Endothelial cell of umbilical vein (primary cell): ENCODE results near the gene MBNL2. TPM values are rescaled to one million over a fixed set of nuclear protein-coding genes. Genes with fewer than 3 reads are reported as not detected.

Experiments used
- BruUV-seq: library from RNA; stranded (reverse); fragments of 400-500 nt; replicated peaks from 2 replicates; lab custom pipeline; 2021; lab: Mats Ljungman, UMichigan
- CTCF ChIA-PET: fragments of 300-600, 350-600 bp; sonication (Branson Sonifier 250); formaldehyde crosslinking; loops from one replicate; lab custom pipeline; 2021; ENCODE audit warnings: antibody characterized with exemption, inconsistent platforms; lab: Charles Lee
- POLR2A ChIA-PET: fragments of 300-600, 350-600 bp; sonication (Branson Sonifier 250); formaldehyde crosslinking; loops from one replicate; lab custom pipeline; 2021; ENCODE audit warnings: antibody characterized with exemption, inconsistent platforms; lab: Charles Lee
- DNase-seq: peaks from one replicate; pipeline ENCODE4 v3.0.0-alpha.2; 2011; ENCODE audit warnings: low read depth, low spot score
- FAIRE-seq: peaks from 2 replicates; lab custom pipeline; 2011; peaks lifted over from hg19 to GRCh38; lab: Jason Lieb, UNC
- H2AFZ ChIP-seq: 2 replicates; pipeline ENCODE4 v1.6.0; 2012; ENCODE audit warnings: low read depth, low read length, control low read depth, inconsistent platforms
- H3K27ac ChIP-seq: 2 replicates; pipeline ENCODE4 v1.5.1; 2011; ENCODE audit warnings: low read depth, mild to moderate bottlenecking, control low read depth, low read length, moderate library complexity; ENCODE audit not compliant: insufficient read depth
- H3K27me3 ChIP-seq, 2 experiments: 2 replicates each; pipeline versions ENCODE4 v1.6.0 to v1.6.1; 2011; ENCODE audit warnings: low read length in 2 of 2, mixed read lengths in 1 of 2; ENCODE audit not compliant: control insufficient read depth in 2 of 2, insufficient read depth in 2 of 2
- H3K36me3 ChIP-seq, 2 experiments: 2 replicates in 1 of 2; 3 replicates in 1 of 2; pipeline ENCODE4 v1.5.1; 2011; ENCODE audit warnings: low read length in 2 of 2, mild to moderate bottlenecking in 1 of 2, moderate library complexity in 1 of 2; ENCODE audit not compliant: control insufficient read depth in 2 of 2, insufficient read depth in 2 of 2; ENCODE audit errors: extremely low read depth in 1 of 2
- H3K4me1 ChIP-seq: 3 replicates; pipeline ENCODE4 v1.5.1; 2011; ENCODE audit warnings: mild to moderate bottlenecking, low read length; ENCODE audit not compliant: control insufficient read depth, insufficient read depth; ENCODE audit errors: extremely low read depth
- H3K4me2 ChIP-seq: 2 replicates; pipeline ENCODE4 v1.6.1; 2011; ENCODE audit warnings: low read length, control low read depth, mixed read lengths; ENCODE audit not compliant: insufficient read depth
- H3K4me3 ChIP-seq, 3 experiments: fragments of 200-600 bp in 1 of 3; sonication (generic), shearing (Covaris generic) in 1 of 3; replicated peaks in 1 of 3; 2 replicates each; pipeline ENCODE4 v1.5.1; 2011 to 2016; ENCODE audit warnings: control low read depth in 3 of 3, low read length in 3 of 3, mild to moderate bottlenecking in 2 of 3, inconsistent platforms in 1 of 3, low read depth in 1 of 3, moderate library complexity in 1 of 3; ENCODE audit not compliant: insufficient read depth in 1 of 3
- H3K79me2 ChIP-seq: 2 replicates; pipeline ENCODE4 v1.6.0; 2012; ENCODE audit warnings: low read length, inconsistent platforms; ENCODE audit not compliant: control insufficient read depth, insufficient read depth
- H3K9ac ChIP-seq: replicated peaks from 2 replicates; pipeline ENCODE3; 2011; ENCODE audit warnings: low read length, control low read depth; ENCODE audit not compliant: insufficient read depth; ENCODE audit errors: extremely low read depth
- H3K9me1 ChIP-seq: replicated peaks from 3 replicates; pipeline ENCODE4 v1.6.0; 2011; ENCODE audit warnings: mild to moderate bottlenecking, low read length; ENCODE audit not compliant: control insufficient read depth, insufficient read depth; ENCODE audit errors: extremely low read depth
- H3K9me3 ChIP-seq: replicated peaks from 2 replicates; pipeline ENCODE4 v1.5.1; 2012; ENCODE audit warnings: low read length, inconsistent platforms; ENCODE audit not compliant: control insufficient read depth, insufficient read depth
- H4K20me1 ChIP-seq: replicated peaks from 2 replicates; pipeline ENCODE3; 2011; ENCODE audit warnings: mild to moderate bottlenecking, low read length; ENCODE audit not compliant: control insufficient read depth, insufficient read depth; ENCODE audit errors: extremely low read depth
- EZH2 ChIP-seq: IDR thresholded peaks from 2 replicates; pipeline ENCODE4 v1.6.1; 2012; ENCODE audit warnings: borderline replicate concordance, low read depth, mild to moderate bottlenecking, moderate library complexity, low read length, inconsistent platforms; ENCODE audit not compliant: severe bottlenecking
- FOS ChIP-seq: IDR thresholded peaks from 2 replicates; pipeline ENCODE4 v1.6.1; 2011; ENCODE audit warnings: mild to moderate bottlenecking, low read length, moderate library complexity, borderline replicate concordance; ENCODE audit not compliant: insufficient read depth
- GATA2 ChIP-seq: IDR thresholded peaks from 2 replicates; pipeline ENCODE4 v1.7.0; 2011; ENCODE audit warnings: low read depth, mild to moderate bottlenecking, moderate library complexity, mixed read lengths, low read length; ENCODE audit not compliant: insufficient read length, insufficient read depth
- JUN ChIP-seq: IDR thresholded peaks from 2 replicates; pipeline ENCODE4 v1.6.1; 2011; ENCODE audit warnings: borderline replicate concordance, low read depth; ENCODE audit not compliant: insufficient read length, insufficient read depth
- MYC ChIP-seq: IDR thresholded peaks from one replicate; pipeline ENCODE4 v1.6.1; 2011; ENCODE audit warnings: mild to moderate bottlenecking, low read depth, low read length
- POLR2A ChIP-seq: IDR thresholded peaks from 2 replicates; pipeline ENCODE4 v1.6.1; 2012; ENCODE audit warnings: low read depth, mild to moderate bottlenecking, control low read depth, low read length
- POLR2AphosphoS5 ChIP-seq: IDR thresholded peaks from 2 replicates; pipeline ENCODE4 v1.6.1; 2012; ENCODE audit warnings: low read depth, mild to moderate bottlenecking, control low read depth, low read length, moderate library complexity; ENCODE audit not compliant: insufficient read depth
- dilution Hi-C: fragments of 300-500 bp; cut with MboI; formaldehyde crosslinking; loops from one replicate; pipeline ENCODE4 v1.15.0; 2019; ENCODE audit warnings: low sequenced_read_pairs; ENCODE audit not compliant: extremely low pct_ligation_motif_present
- intact Hi-C: fragments of 100-400 bp; cut with micrococcal nuclease; formaldehyde crosslinking; loops from one replicate; pipeline ENCODE4 v1.10.0; 2022
- polyA plus RNA-seq, 4 experiments: library from polyadenylated mRNA; depleted of rRNA in 3 of 4; stranded (reverse) in 3 of 4; unstranded in 1 of 4; fragments of >200 nt; gene quantifications; 2 replicates each; pipeline versions ENCODE4 v1.2.1 to v1.2.3, GENCODE V29; 2011 to 2012; ENCODE audit warnings: missing spikeins in 1 of 4
- total RNA-seq: library from RNA; stranded (reverse); gene quantifications from 2 replicates; pipeline ENCODE4 v1.2.3, GENCODE V29; 2021
- TF ChIP-seq, protein P1 (sequence below): IDR thresholded peaks from 2 replicates; pipeline ENCODE4 v1.6.1; 2011; ENCODE audit not compliant: insufficient read depth, insufficient read length
- TF ChIP-seq, protein P2 (sequence below), 2 donors: IDR thresholded peaks; 1 replicate in 1 of 2; 2 replicates in 1 of 2; pipeline ENCODE4 v1.5.1; 2011; ENCODE audit warnings: low read length in 2 of 2, mild to moderate bottlenecking in 2 of 2, moderate library complexity in 2 of 2, control low read depth in 1 of 2, inconsistent platforms in 1 of 2, low read depth in 1 of 2; ENCODE audit not compliant: insufficient read depth in 1 of 2; ENCODE audit errors: extremely low read depth in 1 of 2

The MBNL2 gene
- total and polyA plus RNA-seq, 2 donors (not counting 3 experiments of a cell fraction or from before 2014, with no cell fraction given): 32.9 to 76.5 TPM

DNA sequence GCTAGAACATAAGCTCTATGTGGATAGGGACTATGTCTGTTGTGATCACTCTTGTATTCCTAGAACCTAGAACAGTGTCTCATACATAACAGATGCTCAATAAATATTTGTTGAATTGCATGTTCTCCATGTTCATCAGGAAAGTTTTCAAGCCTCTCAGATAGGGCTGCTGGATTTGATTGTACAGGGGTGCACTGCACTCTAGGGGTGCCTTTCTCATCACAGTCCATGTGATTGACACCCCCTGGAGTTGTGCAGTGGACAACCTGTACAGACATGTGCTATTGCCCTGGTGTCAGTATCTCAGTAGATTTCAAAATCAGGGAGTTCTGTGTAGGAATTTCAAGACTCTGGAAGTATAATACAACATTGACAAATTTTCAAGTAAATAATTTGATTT, 58.9 kb downstream of the MBNL2 start:
- Histone ChIP-seq H3K4me1 (peaks cover 59% of the 10 kb centered on the region), H3K27me3 (no peaks in the 10 kb centered on the region), H4K20me1 (peaks cover 8% of the 10 kb centered on the region), H3K9me3 (no peaks in the 10 kb centered on the region), H3K9me1 (no peaks in the 10 kb centered on the region), H2AFZ (no peak overlapping the region), H3K9ac (no peak overlapping the region), H3K4me3 (no peak overlapping the region), H3K27ac (no peak overlapping the region), H3K79me2 (peaks cover 85% of the 10 kb centered on the region), H3K36me3 (peaks cover 0 to 12% of the 10 kb centered on the region in 2 experiments), H3K4me2 (no peak overlapping the region)
- BruUV-seq: no TSS peak
- intact Hi-C loops (loop anchor here (2.0 kb wide), 1 partner anchor 14 kb away; no protein-coding TSS in a partner anchor), dilution Hi-C loops (no loop called here)
- ChIA-PET POLR2A (no interaction called here), CTCF (interaction anchor here (0.8 to 2.3 kb wide), 3 partner anchors 12 to 171 kb away, joined by 3 to 7 read pairs (median 4); no protein-coding TSS in a partner anchor)
- no peak for TF ChIP-seq POLR2A
- TF ChIP-seq, protein P1, sequence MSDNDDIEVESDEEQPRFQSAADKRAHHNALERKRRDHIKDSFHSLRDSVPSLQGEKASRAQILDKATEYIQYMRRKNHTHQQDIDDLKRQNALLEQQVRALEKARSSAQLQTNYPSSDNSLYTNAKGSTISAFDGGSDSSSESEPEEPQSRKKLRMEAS: no peak
- no peak for TF ChIP-seq FOS
- TF ChIP-seq MYC: no peak
- TF ChIP-seq POLR2AphosphoS5: no peak
- TF ChIP-seq JUN: no peak
- no peak for TF ChIP-seq GATA2
- TF ChIP-seq EZH2: no peak
- TF ChIP-seq, protein P2, sequence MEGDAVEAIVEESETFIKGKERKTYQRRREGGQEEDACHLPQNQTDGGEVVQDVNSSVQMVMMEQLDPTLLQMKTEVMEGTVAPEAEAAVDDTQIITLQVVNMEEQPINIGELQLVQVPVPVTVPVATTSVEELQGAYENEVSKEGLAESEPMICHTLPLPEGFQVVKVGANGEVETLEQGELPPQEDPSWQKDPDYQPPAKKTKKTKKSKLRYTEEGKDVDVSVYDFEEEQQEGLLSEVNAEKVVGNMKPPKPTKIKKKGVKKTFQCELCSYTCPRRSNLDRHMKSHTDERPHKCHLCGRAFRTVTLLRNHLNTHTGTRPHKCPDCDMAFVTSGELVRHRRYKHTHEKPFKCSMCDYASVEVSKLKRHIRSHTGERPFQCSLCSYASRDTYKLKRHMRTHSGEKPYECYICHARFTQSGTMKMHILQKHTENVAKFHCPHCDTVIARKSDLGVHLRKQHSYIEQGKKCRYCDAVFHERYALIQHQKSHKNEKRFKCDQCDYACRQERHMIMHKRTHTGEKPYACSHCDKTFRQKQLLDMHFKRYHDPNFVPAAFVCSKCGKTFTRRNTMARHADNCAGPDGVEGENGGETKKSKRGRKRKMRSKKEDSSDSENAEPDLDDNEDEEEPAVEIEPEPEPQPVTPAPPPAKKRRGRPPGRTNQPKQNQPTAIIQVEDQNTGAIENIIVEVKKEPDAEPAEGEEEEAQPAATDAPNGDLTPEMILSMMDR (IDR thresholded peaks at IDR 0.05; ENCODE audit: extremely low read depth in 1 of 2, insufficient read depth in 1 of 2, low read depth in 1 of 2, low read length in 2 of 2): no peak
- DNase-seq: no peak
- FAIRE-seq: no peak
